GM23338 (cell line): ENCODE data around the gene CNTNAP2.

Experiments
- CTCF ChIP-seq, 2 experiments: fragments of 200-600 bp in 1 of 2; sonication (generic) in 1 of 2; conservative IDR thresholded peaks; 2 replicates each; pipeline versions ENCODE4 v1.5.1 to v1.6.1; 2016 to 2017; ENCODE audit warnings: antibody characterized with exemption in 2 of 2, low read depth in 2 of 2, mild to moderate bottlenecking in 2 of 2, moderate library complexity in 1 of 2
- EZH2 ChIP-seq: fragments of 200-600 bp; sonication (generic); IDR thresholded peaks from one replicate; pipeline ENCODE4 v1.8.0; 2017; ENCODE audit warnings: antibody characterized with exemption, mild to moderate bottlenecking, low read depth; ENCODE audit not compliant: unreplicated experiment
- EZH2phosphoT487 ChIP-seq: fragments of 200-600 bp; sonication (generic); IDR thresholded peaks from one replicate; pipeline ENCODE4 v1.8.1; 2018; ENCODE audit warnings: antibody characterized with exemption; ENCODE audit not compliant: unreplicated experiment
- POLR2AphosphoS5 ChIP-seq: IDR thresholded peaks from 2 replicates; pipeline ENCODE4 v1.6.1; 2016; ENCODE audit warnings: antibody characterized with exemption, low read depth

- TF ChIP-seq EZH2 (no peak), CTCF (conservative IDR thresholded peaks at IDR 0.05; ENCODE audit: low read depth in 2 of 2) (no peak), EZH2phosphoT487 (no peak), POLR2AphosphoS5 (no peak)
Observed at GRCh38 chr7:147941381-147941780, 1824.8 kb downstream of the CNTNAP2 start.
